ENCODE measurements around the gene LGR4. TPM values are rescaled to one million over a fixed set of nuclear protein-coding genes. Genes with fewer than 3 reads are reported as not detected.
A peak's percentile ranks its signal among the peaks of the same experiment; 100 is the strongest.

The LGR4 gene
- total RNA-seq, 1 donor from 2014 or later, result 51.5 TPM

DNA sequence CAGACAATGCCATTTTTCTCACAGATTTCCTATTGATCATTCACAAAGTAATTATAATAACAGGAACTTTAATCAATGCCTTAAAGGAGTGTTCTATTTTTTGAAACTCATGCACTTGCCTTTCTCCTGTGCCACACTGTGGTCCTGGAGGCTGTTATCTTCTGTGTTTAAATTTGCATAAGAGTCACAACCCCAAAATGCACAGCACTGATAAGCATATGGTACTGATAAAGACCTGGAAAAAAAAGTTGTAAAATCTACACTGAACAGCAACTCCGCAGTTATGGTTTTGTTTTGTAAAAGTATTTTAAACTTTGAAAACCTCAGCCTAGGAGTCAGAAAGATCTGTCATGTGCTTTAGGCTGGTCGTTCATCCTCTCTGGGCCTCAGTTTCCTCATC is 100.4 kb downstream of the LGR4 start:
- TF ChIP-seq, protein P1, sequence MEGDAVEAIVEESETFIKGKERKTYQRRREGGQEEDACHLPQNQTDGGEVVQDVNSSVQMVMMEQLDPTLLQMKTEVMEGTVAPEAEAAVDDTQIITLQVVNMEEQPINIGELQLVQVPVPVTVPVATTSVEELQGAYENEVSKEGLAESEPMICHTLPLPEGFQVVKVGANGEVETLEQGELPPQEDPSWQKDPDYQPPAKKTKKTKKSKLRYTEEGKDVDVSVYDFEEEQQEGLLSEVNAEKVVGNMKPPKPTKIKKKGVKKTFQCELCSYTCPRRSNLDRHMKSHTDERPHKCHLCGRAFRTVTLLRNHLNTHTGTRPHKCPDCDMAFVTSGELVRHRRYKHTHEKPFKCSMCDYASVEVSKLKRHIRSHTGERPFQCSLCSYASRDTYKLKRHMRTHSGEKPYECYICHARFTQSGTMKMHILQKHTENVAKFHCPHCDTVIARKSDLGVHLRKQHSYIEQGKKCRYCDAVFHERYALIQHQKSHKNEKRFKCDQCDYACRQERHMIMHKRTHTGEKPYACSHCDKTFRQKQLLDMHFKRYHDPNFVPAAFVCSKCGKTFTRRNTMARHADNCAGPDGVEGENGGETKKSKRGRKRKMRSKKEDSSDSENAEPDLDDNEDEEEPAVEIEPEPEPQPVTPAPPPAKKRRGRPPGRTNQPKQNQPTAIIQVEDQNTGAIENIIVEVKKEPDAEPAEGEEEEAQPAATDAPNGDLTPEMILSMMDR (conservative IDR thresholded peaks at IDR 0.05), result no peak
- H3K4me3 Mint-ChIP-seq, result no peak overlapping the region
- DNase-seq (ENCODE audit: low read depth, low spot score), result no peak

DNA sequence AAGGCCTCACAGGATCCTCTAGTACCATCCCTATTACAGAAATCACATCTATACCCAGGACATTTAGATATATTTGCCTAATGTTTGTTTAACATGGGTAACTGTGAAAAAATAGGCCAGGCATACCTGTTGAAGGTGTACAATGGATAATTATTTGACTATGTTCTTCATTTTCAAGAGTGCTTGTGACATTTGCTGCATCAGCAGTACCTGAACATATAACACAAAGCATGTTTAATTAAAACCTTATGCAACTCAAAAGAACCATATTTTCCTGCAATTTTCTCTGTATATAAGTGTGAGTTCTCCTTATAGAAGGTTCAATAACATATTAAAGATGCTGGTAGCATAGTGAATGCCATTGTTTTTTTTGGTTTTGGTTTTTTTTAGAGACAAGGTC is 101.1 kb downstream of the LGR4 start:
- Mint-ChIP-seq H3K9me3 (no peaks in the 10 kb centered on the region), H3K27ac (ENCODE audit: unreplicated experiment) (no peak overlapping the region), H3K4me1 (no peaks in the 10 kb centered on the region), H3K36me3 (ENCODE audit: low read depth) (peaks cover 2% of the 10 kb centered on the region), H3K27me3 (ENCODE audit: low read depth) (no peaks in the 10 kb centered on the region), H3K4me3 (no peak overlapping the region)
- DNase-seq (ENCODE audit: low read depth, low spot score), result no peak
- TF ChIP-seq, protein P1 (conservative IDR thresholded peaks at IDR 0.05), result no peak

More for the DNA sequence above, 100.4 kb downstream of the LGR4 start:
- peaks cover 2% of the 10 kb centered on the region for H3K36me3 Mint-ChIP-seq (ENCODE audit: low read depth)
- H3K4me1 Mint-ChIP-seq, result no peaks in the 10 kb centered on the region
- no peaks in the 10 kb centered on the region for H3K27me3 Mint-ChIP-seq (ENCODE audit: low read depth)
- no peaks in the 10 kb centered on the region for H3K9me3 Mint-ChIP-seq
- no peak overlapping the region for H3K27ac Mint-ChIP-seq (ENCODE audit: unreplicated experiment)

DNA sequence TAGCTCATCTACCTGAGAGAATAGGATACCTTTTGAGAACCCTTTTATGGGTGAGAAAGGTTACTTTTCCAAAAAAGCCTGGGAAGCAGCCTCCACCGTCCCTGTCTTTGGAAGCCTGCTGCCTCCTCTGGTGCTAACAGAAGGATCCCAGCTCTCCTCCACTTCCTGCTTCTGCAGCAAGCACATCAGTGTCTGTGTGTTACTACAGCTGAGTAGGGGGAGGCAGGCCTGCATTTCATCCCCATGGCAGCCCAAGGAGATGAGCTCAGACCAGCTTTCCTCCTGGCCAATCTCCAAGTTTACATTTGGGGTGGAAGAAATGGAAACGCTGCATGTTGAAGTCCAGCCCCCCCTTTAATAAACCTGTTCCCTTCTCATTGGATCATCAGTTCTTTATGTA is 102.2 kb downstream of the LGR4 start:
- TF ChIP-seq, protein P1 (conservative IDR thresholded peaks at IDR 0.05), result no peak
- Mint-ChIP-seq H3K4me1 (no peaks in the 10 kb centered on the region), H3K36me3 (ENCODE audit: low read depth) (peaks cover 2% of the 10 kb centered on the region), H3K27me3 (ENCODE audit: low read depth) (no peaks in the 10 kb centered on the region), H3K27ac (ENCODE audit: unreplicated experiment) (no peak overlapping the region), H3K4me3 (no peak overlapping the region), H3K9me3 (no peaks in the 10 kb centered on the region)
- no peak for DNase-seq (ENCODE audit: low read depth, low spot score)

DNA sequence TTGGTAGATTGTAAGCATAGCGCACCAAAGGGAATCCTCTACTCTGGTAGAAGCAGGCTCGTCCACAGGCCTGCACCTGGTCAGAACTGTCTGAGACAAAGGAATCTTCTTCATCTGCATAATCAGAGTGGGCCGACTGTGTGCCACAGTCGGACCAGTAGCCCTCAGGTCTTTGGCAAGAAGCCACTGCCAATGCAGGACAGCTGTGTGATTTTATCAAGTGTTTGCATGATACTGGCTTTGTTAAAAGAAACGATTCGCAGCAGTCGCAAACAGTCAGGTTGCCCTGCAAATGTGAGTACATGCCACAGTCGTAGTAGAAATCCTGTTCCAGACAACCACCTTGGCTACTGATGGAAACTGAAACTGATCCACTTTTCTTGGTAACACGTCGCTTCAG is 104.7 kb downstream of the LGR4 start:
- no peaks in the 10 kb centered on the region for H3K9me3 Mint-ChIP-seq
- H3K4me3 Mint-ChIP-seq, result no peak overlapping the region
- H3K27me3 Mint-ChIP-seq (ENCODE audit: low read depth), result no peaks in the 10 kb centered on the region
- TF ChIP-seq, protein P1 (conservative IDR thresholded peaks at IDR 0.05), result no peak
- no peak for DNase-seq (ENCODE audit: low read depth, low spot score)
- peaks cover 2% of the 10 kb centered on the region for H3K36me3 Mint-ChIP-seq (ENCODE audit: low read depth)
- H3K27ac Mint-ChIP-seq (ENCODE audit: unreplicated experiment), result no peak overlapping the region
- H3K4me1 Mint-ChIP-seq, result peaks cover 10% of the 10 kb centered on the region

DNA sequence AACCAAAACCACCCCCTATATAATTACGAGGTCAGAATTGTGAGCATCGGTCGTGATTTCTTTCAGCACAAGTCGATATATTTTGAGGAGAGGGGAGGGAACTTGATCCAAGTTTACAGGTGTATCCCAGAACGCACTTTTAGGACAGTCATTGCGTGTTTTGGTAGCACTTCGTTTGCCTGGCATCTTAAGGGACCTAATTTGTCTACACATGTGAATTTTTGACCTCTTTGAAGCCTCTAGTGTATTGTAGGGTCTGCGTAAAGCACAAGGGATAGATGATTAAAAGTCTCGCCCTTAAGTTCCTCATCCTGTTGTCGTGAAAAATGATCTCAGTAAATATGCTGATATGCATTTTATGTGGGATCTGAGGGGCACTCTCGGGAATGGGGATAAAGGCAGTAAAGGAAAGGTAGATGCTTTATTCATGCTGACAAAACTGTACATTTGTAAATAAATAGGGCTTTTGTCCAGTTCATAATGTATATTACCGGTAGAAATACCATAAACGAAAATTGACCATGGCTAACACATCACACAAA is 108.9 kb downstream of the LGR4 start:
- H3K9me3 Mint-ChIP-seq, result no peaks in the 10 kb centered on the region
- TF ChIP-seq, protein P1 (conservative IDR thresholded peaks at IDR 0.05), result no peak
- peak overlapping the region; percentile 91 for H3K27ac Mint-ChIP-seq (ENCODE audit: unreplicated experiment)
- H3K27me3 Mint-ChIP-seq (ENCODE audit: low read depth), result no peaks in the 10 kb centered on the region
- peak overlapping the region; percentile 97 for H3K4me3 Mint-ChIP-seq
- peaks cover 7% of the 10 kb centered on the region for H3K36me3 Mint-ChIP-seq (ENCODE audit: low read depth)
- peaks cover 48% of the 10 kb centered on the region for H3K4me1 Mint-ChIP-seq
- no peak for DNase-seq (ENCODE audit: low read depth, low spot score)
